Suprapubic skin (tissue), 3 donors: ENCODE measurements around the gene ERVK3-1.

ENCODE experiments used
- CTCF ChIP-seq, 2 donors: fragments of 200-600 bp in 1 of 2; fragments of 450-650 bp in 1 of 2; sonication (generic) in 1 of 2; IDR thresholded peaks; one replicate each; pipeline ENCODE4 v1.5.1; 2016 to 2019; ENCODE audit warnings: antibody characterized with exemption in 2 of 2, mild to moderate bottlenecking in 1 of 2, moderate library complexity in 1 of 2
- POLR2A ChIP-seq, 2 donors: fragments of 450-650 bp; IDR thresholded peaks; one replicate each; pipeline ENCODE4 v1.6.1; 2017; ENCODE audit warnings: antibody characterized with exemption in 2 of 2, mild to moderate bottlenecking in 2 of 2, moderate library complexity in 2 of 2

- TF ChIP-seq POLR2A (IDR thresholded peaks at IDR 0.05) (no peak), CTCF (IDR thresholded peaks at IDR 0.05) (no peak)
These were observed 28.0 kb upstream of the ERVK3-1 start for GRCh38 chr19:58277197-58277596.
